GM11168 (cell line): Measurements from ENCODE around the gene VSTM2B.

ENCODE experiments used
- in situ Hi-C: fragments of 300-500 bp; cut with MboI; formaldehyde crosslinking; loops from one replicate; pipeline ENCODE4 v1.12.0; 2022; ENCODE audit warnings: low sequenced_read_pairs; ENCODE audit not compliant: unreplicated experiment

Gene VSTM2B

DNA sequence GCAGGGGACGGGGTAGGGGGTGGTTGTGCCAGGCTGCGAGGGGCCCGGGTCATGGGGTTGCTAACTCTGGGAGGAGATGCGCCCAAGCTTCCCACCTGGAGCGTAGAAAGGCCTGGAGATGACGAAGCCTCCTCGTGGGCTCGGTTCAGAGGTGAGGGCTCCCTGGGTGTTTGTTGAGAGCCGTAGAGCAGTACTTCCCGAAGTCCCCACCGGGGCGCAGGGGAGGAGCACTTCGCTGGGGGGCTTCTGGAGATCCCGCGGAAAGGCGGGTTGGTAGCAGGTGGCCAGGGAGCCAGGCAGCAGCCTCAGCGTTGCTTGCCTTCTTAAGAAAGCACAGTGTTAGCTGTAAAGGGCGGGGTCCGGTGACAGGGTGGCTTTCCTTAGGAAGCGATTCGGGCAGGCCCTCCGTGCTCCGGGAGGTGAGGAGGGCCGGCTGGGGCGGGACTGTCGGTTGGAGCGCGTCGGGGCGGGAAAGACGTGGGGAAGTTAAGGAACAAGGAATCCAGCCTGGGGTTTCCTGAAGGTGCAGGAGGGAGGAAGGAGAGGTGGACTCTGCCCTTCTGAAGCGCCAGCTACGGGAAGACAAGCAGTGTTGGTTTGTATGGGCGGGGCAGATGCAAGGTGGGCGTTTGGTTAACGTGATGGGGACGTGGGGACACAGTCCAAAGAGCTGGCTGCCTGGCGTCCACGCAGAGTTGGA lies 3.3 kb downstream of the VSTM2B start:
- in situ Hi-C loops: no loop called here

DNA sequence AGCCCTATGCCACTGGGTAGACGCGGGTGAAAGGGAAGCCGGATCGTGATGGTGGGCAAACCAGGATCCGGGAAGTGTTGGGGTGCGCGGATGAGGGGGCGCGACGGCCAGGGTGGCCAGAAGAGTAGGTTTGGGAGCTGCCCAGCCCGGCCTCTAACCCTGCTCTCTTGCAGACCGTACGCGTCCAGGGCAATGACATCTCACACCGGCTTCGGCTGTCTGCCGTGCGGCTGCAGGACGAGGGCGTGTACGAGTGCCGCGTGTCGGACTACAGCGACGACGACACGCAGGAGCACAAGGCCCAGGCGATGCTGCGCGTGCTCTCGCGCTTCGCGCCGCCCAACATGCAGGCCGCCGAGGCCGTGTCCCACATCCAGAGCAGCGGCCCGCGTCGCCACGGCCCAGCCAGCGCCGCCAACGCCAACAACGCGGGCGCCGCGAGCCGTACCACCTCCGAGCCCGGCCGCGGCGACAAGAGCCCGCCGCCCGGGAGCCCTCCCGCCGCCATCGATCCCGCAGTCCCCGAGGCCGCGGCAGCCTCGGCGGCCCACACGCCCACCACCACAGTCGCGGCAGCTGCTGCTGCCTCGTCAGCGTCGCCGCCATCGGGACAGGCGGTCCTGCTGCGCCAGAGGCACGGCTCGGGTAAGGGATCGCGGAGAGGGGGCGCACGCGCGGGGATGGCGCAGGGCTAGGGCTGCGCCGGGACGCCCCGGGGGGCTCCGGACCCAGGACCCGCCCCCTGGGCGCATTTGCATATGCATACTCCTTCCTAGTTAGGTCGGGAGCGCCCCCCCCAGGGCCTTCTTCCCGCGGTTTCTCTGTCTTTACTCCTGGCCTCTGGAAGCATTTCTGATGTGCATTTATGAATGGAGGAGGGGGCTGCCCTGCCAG lies 4.1 kb downstream of the VSTM2B start:
- in situ Hi-C loops: no loop called here

DNA sequence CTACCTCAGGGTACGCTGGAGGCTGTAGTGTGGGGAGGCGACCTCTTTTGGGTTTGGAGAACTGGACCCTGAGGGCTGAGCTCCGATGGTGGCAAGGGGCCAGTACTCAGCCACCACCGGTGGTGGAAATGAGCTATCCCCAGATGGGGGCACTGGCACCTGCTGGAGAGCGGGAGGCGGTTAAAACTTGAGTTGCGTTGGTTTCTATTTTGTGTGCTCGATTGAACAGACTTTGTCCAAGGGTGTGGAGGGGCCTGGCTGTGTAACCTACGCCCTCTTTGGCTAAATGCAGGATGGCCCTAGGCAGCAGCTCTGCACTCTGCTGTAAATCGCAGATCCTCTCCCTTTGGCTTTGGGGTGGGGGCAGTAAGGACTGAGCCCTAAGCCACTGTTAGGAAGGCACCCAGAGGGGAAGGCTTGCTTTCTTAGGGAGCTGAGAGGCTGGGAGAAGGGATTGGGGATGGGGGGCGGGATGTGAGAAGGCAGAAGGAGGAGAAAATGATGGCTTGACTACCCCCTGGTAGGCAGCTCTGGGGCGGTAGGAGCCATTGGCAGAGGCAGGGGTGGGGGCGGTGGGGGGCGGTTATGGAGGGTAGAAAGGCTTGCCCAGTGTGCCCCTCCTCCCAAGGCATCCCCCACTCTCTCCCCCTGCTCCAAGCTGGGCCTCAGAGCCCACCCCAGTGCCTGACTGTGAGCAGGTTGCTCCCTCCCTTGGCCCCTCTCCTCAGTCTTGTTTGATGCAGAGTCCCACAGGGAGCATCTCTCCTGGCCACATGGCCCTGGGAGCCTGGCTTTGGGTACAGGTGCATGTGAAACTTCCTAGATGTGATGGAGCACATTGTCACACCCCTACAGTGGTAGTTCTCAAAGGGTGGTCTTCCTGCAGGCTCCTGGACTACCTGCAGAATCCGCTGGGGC lies 5.0 kb downstream of the VSTM2B start:
- in situ Hi-C loops: no loop called here

DNA sequence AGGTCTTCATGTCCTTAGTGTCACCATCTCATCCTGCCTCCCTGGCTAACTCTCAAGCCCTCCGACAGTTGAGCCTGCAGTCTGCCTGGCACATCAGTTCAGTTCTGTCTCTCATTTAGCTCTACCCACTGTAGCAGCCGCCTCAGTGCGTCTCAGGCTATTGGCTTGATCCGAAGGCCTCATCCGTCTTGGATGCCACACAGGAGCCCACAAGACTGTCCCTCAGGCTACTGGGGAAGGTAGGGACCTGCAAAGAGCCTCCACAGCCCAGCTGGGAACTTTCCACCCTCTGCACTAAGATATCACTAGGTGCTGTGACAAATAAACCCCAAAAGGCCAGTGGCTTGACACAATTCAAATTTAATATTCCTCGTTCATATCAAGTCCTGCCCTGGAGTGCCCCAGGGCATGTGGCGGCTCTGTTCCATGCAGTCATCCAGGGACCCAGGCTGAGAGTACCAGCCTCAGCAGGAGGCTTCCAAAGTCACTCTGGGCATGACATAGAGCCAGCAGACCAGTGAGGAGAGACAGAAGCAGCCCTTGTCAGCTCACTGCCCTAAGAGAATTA lies 5.7 kb downstream of the VSTM2B start:
- in situ Hi-C loops: no loop called here

DNA sequence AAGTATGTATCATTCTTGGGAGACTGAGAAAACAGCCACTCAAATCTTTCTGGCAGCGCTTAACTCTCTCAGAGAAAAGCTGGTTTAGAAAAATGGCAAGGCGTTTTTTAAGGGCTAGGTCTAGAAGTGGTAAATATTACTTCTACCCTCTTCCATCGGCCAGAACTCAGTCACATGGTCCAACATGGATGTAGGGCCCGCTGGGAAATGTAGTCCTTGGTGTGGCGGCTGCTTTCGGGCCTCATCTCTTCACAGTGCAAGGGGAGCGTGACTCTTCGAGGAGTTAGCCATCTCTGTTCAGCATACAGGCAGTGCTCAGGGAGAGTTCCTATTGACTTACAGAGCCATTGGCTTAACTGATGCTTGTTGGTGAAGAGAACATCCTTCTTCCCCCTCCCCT lies 6.3 kb downstream of the VSTM2B start:
- in situ Hi-C loops: no loop called here

DNA sequence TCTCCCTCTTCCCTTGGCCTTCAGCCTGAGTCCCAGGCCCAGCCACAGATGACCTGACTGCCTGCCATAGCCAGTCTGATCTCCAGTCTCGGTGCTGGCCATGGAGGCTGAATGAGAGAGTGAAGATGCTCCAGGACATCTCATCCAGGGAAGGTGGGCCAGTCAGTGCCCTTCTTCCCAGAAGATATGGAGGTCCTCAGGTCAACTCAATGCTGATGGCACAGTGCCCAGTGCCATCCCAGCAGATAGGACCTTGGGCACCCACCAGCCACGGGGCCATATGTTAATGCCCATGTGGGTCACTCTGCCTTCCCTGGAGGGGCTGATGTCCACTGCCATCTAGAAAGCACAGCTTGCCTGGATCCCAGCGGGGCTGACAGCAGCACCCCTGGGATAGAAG lies 7.2 kb downstream of the VSTM2B start:
- in situ Hi-C loops: no loop called here

DNA sequence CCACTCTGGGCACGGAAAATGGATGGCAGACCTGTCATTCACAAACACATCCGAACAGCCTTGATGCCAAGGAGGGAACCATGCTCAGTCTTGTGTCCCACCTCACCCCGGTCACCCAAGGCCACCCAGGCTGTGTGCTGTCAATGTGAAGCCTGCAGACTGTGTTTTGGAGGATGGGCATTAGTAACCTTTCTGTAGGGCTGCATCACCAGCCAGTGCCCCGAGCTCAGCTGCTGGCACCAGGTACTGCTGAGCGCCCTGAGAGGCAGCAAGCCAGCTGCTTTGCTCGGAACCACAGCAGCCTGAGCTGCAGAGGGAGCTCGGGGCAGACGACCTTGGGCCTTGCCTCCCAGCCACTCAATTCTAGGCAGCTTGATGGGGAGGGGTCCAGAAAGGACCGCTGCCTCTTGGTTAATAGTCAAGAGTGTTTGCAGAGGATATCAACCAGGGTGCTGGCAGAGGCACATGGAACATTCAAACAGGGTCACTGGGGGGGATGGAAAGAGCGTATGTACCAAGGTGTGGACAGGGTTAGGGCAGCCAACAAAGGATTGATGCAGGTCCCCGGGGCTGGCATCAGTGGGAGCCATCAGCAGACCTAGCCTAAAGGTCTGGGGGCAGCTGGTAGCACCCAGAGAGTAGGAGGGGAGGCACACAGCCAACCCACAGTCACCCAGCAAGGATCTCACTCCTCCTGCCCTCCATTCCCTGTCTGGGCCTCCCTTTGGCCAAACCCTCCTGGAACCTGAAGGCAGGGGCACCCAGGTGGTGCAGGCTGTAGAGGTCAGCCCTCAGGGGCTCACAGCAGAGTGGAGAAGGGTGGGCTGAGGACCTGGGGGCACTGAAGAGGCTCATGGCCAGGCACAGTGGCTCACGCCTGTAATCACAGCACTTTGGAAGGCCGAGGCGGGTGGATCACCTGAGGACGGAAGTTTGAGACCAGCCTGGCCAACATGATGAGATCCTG lies 8.1 kb downstream of the VSTM2B start:
- in situ Hi-C loops: no loop called here

DNA sequence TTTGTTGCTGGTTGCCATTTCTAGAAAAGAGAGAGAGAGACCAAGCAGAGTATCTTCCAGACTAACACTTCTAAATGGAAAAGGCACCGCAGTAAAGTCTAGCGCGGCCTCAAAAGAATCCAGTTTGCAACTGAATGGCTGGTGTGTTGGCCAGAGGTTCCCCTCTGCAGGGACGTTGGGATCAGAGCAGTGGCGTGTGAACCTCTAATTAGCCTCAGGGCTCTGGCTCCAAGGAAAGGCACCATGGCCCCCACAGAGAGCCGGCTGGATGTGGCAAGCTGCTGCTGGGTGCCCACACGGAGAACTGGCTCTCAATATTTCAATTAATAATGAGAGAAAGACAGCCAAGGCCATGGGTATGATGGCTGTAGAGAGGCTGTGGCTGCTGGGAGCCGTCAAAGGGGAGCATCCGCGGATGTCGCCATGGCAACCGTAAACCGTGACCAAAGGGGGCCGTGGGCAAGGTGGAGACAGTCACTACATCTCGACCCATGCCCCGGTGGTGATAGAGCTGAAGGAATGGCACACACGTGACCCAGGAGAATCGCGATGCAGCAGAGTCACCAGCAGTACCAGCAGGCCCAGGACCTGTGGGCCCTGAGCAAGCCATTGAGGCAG lies 9.5 kb downstream of the VSTM2B start:
- in situ Hi-C loops: no loop called here

DNA sequence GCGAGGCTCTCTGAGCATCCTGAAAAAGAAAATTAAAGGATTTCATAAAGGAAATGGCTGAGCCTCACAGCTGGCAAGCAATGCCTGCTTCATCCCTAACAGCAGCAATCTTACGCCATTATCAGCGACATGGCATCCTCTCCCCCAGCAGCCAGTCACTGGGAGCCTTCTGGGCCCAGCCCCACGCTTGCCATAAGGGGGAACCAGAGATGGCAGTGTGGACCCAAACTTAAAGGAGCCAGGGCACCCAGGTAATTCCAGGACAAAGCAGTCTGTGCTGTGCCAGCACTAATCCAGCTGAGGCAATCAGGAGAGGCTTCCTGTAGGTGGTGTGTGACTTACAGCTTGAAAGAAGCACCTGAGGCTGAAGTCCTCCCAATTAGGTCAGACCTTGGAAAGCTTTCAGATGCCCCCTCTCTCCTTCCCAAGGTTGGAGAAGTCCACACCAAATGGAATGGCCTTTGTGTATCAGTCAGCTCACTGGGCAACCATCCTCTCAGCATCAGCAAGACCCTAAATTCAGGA lies 10.3 kb downstream of the VSTM2B start:
- in situ Hi-C loops: no loop called here

DNA sequence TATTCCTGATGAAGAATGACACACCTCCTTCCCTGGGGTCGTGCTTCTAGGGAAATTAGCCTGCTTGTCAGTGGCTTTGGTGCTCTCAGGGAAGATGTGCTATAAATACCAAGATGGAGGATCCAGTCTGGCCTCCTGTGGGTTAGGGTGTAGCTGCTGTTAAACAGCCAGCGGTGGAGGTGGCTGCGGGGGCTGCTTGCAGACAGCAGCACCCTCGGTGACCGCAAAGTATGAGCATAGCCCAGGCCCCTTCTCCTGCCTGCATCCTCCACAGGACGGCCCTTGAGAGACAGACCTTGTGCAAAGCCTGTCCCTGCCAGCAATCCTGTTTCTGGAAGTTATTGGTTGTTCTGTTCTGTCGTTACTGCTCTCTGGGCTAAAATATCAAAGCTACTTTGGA lies 11.4 kb downstream of the VSTM2B start:
- in situ Hi-C loops: no loop called here

DNA sequence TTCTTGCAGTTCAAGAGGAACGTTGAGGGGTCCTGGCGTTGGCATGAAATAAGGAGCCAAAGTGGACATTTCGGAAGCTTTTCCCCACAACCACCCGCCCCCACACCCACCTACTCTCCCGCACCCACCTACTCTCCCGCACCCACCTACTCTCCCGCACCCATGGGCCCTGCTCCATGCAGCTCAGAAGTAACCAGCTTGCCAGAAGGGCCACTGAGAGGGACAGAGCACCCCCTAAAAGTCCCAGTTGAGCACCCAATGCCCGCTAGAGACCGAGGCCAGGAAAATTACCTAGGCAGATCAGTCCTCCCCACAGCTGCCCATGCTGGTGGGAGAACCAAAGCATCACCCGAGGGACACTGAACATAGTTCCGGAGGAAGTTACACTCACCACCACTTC lies 11.8 kb downstream of the VSTM2B start:
- in situ Hi-C loops: no loop called here

DNA sequence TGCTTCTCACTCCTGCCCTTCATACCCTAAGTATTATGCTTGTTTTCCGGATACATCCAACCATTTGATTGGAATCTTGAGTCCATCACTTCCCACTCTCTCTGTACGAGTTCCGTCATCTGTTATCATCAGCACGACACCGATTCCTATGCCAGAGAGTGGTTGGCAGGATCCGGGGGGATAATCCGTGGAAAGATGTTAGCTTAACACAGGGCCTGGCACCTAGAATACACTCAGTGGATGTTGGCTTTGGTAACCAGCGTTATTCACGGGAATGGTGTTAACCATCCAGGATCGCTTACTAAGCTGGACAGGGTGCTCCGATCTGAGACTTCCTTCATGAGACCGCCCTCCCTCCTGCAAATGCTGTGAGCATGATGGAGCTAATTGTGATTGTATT lies 12.4 kb downstream of the VSTM2B start:
- in situ Hi-C loops: no loop called here

DNA sequence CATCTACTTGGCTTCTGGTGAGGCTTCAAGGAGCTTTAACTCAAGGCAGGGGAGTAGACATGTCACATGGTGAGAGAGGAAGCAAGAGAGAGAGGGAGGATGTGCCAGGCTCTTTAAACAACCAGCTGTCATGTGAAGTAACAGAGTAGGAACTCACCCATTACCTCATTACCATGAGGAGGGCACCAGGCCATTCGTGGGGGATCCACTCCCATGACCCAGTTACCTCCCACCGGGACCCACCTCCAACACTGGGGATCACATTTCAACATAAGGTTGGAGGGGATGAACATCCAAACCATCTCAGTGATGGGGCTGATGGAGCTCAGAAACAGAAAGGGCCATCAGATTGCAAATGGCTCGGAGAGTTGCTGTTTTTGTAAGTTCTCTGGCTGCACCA lies 12.9 kb downstream of the VSTM2B start:
- in situ Hi-C loops: no loop called here

DNA sequence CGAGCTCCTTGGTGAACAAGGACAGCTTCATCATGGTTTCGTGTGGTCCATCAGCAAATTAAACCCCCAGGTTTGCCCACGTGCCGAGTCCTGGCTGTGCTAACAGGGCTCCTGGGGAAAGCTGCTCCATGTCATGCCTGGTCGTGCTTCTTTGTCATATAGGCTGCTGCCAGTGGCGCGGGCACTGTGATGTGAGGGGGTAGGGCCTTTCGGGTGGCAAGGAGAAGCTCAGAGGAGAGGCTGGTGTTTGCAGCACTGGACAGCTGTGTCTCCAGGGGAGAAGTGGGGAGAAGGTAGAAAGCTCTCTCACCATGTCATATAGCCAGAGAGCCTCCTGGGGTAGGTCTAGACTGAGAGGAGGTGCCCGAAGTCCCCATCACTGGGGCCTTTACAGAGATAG lies 13.3 kb downstream of the VSTM2B start:
- in situ Hi-C loops: no loop called here

DNA sequence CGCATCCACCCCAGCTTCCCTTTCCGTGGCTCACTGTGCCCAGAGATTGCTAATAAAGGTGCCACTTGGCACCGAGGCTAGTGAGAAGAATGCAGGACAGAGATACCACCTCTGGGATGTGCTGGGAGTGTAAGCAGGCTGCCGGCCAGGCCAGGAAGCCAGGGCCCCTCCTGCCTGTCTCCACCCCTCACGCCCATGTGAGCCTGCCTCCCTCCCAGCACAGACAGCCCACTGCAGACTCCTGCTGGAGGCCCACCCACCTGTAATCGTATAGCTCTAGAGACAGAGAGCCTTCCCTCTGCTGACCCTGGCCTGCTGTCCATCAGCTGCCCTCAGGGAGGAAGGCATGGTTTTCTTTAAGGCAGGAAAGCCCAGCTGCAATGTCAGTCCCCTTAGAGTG lies 13.9 kb downstream of the VSTM2B start:
- in situ Hi-C loops: no loop called here

DNA sequence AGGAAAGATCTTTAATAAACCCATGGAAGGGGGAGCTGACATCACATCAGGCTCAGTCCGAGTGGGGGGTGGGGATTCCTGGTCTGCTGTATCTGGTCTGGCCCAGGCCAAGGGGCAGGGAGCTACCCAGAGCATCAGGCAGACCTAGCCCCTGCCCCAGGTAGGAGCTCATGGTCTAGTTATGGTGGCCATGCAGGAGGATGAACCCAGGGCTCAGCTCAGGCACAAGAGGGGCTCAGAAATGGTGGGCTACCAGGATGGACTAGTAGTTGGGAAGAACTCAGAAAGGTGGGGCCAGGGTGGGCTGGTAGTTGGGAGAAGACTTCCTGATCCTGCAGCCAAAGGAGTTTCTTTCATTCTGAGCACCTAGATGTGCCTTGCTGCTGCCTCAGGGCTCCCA lies 14.3 kb downstream of the VSTM2B start:
- in situ Hi-C loops: no loop called here

DNA sequence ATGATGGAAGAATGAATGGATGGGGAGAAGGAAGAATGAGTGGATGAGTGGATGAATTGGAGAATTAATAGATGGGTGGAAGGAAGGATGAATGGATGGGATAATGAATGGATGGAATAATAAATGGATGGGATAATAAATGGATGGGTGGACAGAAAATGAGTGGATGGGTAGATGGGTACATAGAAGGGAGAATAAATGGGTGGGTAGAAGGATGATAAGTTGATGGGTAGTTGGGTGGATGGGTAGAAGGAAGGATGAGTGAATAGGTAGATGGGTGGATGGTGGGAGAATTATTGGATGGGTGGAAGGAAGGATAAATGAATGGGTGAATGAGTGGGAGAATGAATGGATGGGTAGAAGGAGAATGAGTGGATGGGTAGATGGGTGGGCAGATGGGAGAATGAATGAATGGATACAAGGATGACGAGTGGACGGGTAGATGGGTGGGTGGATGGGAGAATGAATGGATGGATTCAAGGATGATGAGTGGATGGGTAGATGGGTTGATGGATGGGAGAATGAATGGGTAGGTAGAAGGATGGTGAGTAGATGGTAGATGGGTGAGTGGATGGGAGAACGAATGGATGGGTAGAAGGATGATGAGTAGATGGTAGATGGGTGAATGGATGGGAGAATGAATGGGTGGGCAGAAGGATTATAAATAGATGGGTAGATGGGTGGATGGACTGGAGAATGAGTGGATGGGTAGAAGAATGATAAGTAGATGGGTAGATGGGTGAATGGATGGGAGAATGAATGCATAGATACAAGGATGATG lies 15.9 kb downstream of the VSTM2B start:
- in situ Hi-C loops: no loop called here

DNA sequence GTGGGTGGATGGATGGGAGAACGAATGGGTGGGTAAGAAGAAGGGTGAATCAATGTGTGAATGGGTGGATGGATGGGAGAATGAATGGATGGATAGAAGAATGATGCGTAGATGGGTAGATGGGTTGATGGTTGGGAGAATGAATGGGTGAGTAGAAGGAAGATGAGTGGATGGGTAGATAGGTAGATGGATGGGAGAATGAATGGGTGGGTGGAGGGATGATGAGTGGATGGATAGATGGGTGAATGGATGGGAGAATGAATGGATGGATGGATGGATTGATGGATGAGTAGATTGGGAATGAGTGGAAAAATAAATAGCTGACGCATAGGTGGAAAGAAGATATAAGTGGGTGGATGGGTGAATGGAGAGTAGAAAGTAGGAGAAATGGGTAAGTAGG lies 16.5 kb downstream of the VSTM2B start:
- in situ Hi-C loops: no loop called here
